Activated CD4-positive, alpha-beta T cell treated with anti-CD3 and anti-CD28 coated beads, Interleukin-10, Interleukin-2, amounts not matched to agents 100 ng/mL and 50 ng/mL, durations not matched to agents 16 hours and 8 hours (primary cell): ENCODE data around the gene NATD1.
A peak's percentile ranks its signal among the peaks of the same experiment; 100 is the strongest.
"Not testable (repeated sequence)": the region's sequence is repeated elsewhere in the genome, so short reads cannot be mapped to it uniquely, and the experiment has no call there.

ENCODE experiments used
- DNase-seq: peaks from one replicate; pipeline ENCODE4 v3.0.0-alpha.2; 2020

Gene NATD1

GRCh38 chr17:21214015-21214776 lies 39.0 kb downstream of the NATD1 start, which contains the start of gene TMEM11:
TMEM11 (minus strand) TSS chr17:21214161; CDS start chr17:21214152, 9 bp downstream.
- peak; percentile 98 for DNase-seq

- DNase-seq: peak; percentile 36
These were observed 39.6 kb downstream of the NATD1 start for GRCh38 chr17:21213638-21214014.

GRCh38 chr17:21212826-21213637 lies 40.2 kb downstream of the NATD1 start:
- DNase-seq: no peak

- peak; percentile 26 for DNase-seq
These were observed 41.3 kb downstream of the NATD1 start for GRCh38 chr17:21211825-21212479.

GRCh38 chr17:21210411-21211076 lies 42.7 kb downstream of the NATD1 start:
- DNase-seq: no peak

- DNase-seq: no peak
These were observed 43.6 kb downstream of the NATD1 start for GRCh38 chr17:21209511-21210175.

GRCh38 chr17:21208352-21208751 lies 44.9 kb downstream of the NATD1 start:
- DNase-seq: no peak

GRCh38 chr17:21204935-21205334 lies 48.3 kb downstream of the NATD1 start:
- no peak for DNase-seq

GRCh38 chr17:21202512-21202911 lies 50.7 kb downstream of the NATD1 start:
- no peak for DNase-seq

- DNase-seq: no peak
These were observed 51.3 kb downstream of the NATD1 start for GRCh38 chr17:21201874-21202273.

GRCh38 chr17:21201298-21201595 lies 52.0 kb downstream of the NATD1 start:
- DNase-seq: no peak

GRCh38 chr17:21200590-21201297 lies 52.5 kb downstream of the NATD1 start:
- no peak for DNase-seq

GRCh38 chr17:21199856-21200255 lies 53.4 kb downstream of the NATD1 start:
- no peak for DNase-seq

- peak; percentile 7 for DNase-seq
These were observed 53.9 kb downstream of the NATD1 start for GRCh38 chr17:21199311-21199710.

GRCh38 chr17:21198411-21198810 lies 54.8 kb downstream of the NATD1 start:
- DNase-seq: no peak

GRCh38 chr17:21196126-21196525 lies 57.1 kb downstream of the NATD1 start:
- no peak for DNase-seq

- no peak for DNase-seq
These were observed 58.5 kb downstream of the NATD1 start for GRCh38 chr17:21194703-21195102.

GRCh38 chr17:21194226-21194625 lies 59.0 kb downstream of the NATD1 start:
- no peak for DNase-seq

- peak; percentile 39 for DNase-seq
These were observed 60.2 kb downstream of the NATD1 start for GRCh38 chr17:21193031-21193430.

GRCh38 chr17:21192414-21192813 lies 60.8 kb downstream of the NATD1 start:
- DNase-seq: not testable (repeated sequence)

- DNase-seq: no peak
These were observed 61.5 kb downstream of the NATD1 start for GRCh38 chr17:21191698-21192097.

GRCh38 chr17:21190078-21190477 lies 63.1 kb downstream of the NATD1 start:
- DNase-seq: no peak
